K562 (cell line): Measurements from ENCODE around the gene ST6GALNAC6. TPM values are rescaled to one million over a fixed set of nuclear protein-coding genes. Genes with fewer than 3 reads are reported as not detected.

ENCODE experiments used
- COPS2 ChIP-seq: fragments of 450-650 bp; conservative IDR thresholded peaks from 2 replicates; pipeline ENCODE4 v1.6.1; 2016; ENCODE audit warnings: mild to moderate bottlenecking, moderate library complexity
- GTF3C2 ChIP-seq: IDR thresholded peaks from 3 replicates; pipeline ENCODE4 v1.6.1; 2011; ENCODE audit warnings: borderline replicate concordance, mild to moderate bottlenecking, moderate library complexity; ENCODE audit not compliant: insufficient read length; ENCODE audit errors: extremely low read depth
- ILK ChIP-seq: fragments of 450-650 bp; IDR thresholded peaks from 2 replicates; pipeline ENCODE4 v1.6.1; 2016; ENCODE audit warnings: missing genetic modification characterization, low read depth, mild to moderate bottlenecking, missing compliant biosample characterization, moderate library complexity, borderline replicate concordance
- MGA ChIP-seq: fragments of 450-650 bp; IDR thresholded peaks from 2 replicates; pipeline ENCODE4 v1.6.1; 2016; ENCODE audit warnings: mild to moderate bottlenecking, moderate library complexity
- PKNOX1 ChIP-seq: fragments of 450-650 bp; IDR thresholded peaks from 2 replicates; pipeline ENCODE4 v1.6.1; 2016
- RBM39 ChIP-seq: fragments of 200-400 bp; formaldehyde crosslinking; optimal IDR thresholded peaks from 2 replicates; pipeline ENCODE3; 2018; ENCODE audit warnings: low read depth, low read length
- SRSF9 ChIP-seq: fragments of 200-400 bp; formaldehyde crosslinking; IDR thresholded peaks from 2 replicates; pipeline ENCODE4 v1.6.1; 2017; ENCODE audit warnings: low read depth, low read length, borderline replicate concordance
- TCF3 ChIP-seq: sonication (generic); formaldehyde crosslinking; IDR thresholded peaks from 2 replicates; pipeline ENCODE4 v1.4.0; 2020; ENCODE audit warnings: mild to moderate bottlenecking, missing genetic modification reagents
- ZNF23 ChIP-seq: fragments of 250-450 bp; sonication (Bioruptor Pico); IDR thresholded peaks from 2 replicates; pipeline ENCODE4 v1.4.0; 2020; ENCODE audit warnings: mild to moderate bottlenecking
- polyA plus RNA-seq, 8 experiments: library from polyadenylated mRNA; depleted of rRNA in 4 of 8; stranded (reverse) in 5 of 8; unstranded in 3 of 8; fragments of >200 nt; fragmentation: Nextera tagmentation in 2 of 8; fragmentation: Illumina TruSeq in 1 of 8; extraction: Ambion mirVana in 2 of 8; extraction: Trizol in 1 of 8; gene quantifications; 2 replicates each; pipeline versions ENCODE4 v1.2.1 to v1.2.3, GENCODE V29; 2011 to 2014; ENCODE audit warnings: inconsistent platforms in 1 of 8, missing spikeins in 1 of 8
- total RNA-seq, 7 experiments: library from RNA; depleted of rRNA in 6 of 7; stranded (reverse); fragments of >200 nt in 6 of 7; fragmentation: Illumina TruSeq in 2 of 7; extraction: Trizol in 2 of 7; gene quantifications; 2 replicates each; pipeline versions ENCODE4 v1.2.1 to v1.2.3, GENCODE V29; 2011 to 2021; ENCODE audit warnings: low replicate concordance in 1 of 7

The ST6GALNAC6 gene
- total and polyA plus RNA-seq, 9 of the 15 experiments (the other 6 are each of a cell fraction or from before 2014, with no cell fraction given): 0.13 to 23.0 (median 14.5) TPM

GRCh38 chr9:127862075-127863011, 37.1 kb downstream of the ST6GALNAC6 start (continued):
- no peak for TF ChIP-seq GTF3C2
- TF ChIP-seq TCF3 (CRISPR knock-in tag): peak; percentile 83
- no peak for TF ChIP-seq ZNF23
- TF ChIP-seq MGA: no peak
- peak; percentile 84 for TF ChIP-seq PKNOX1
- no peak for TF ChIP-seq RBM39
- no peak for TF ChIP-seq ILK (tag)
- no peak for TF ChIP-seq COPS2
- no peak for TF ChIP-seq SRSF9
